ENCODE measurements around the gene CLEC6A. TPM values are rescaled to one million over a fixed set of nuclear protein-coding genes. Genes with fewer than 3 reads are reported as not detected.
A peak's percentile ranks its signal among the peaks of the same experiment; 100 is the strongest.

CLEC6A gene
- total RNA-seq, 1 donor from 2014 or later, result 3.4 TPM

- H3K36me3 ChIP-seq, result no peaks in the 10 kb centered on the region
- no peaks in the 10 kb centered on the region for H3K9me3 ChIP-seq
- ATAC-seq (no peak), DNase-seq (no peak)
- H3K27ac ChIP-seq, result no peak overlapping the region
- H3K4me1 ChIP-seq, result peaks cover 6% of the 10 kb centered on the region
- no peaks in the 10 kb centered on the region for H3K27me3 ChIP-seq (ENCODE audit: low read depth)
- intact Hi-C loops (cut with DNase I), result no loop called here
- H3K4me3 ChIP-seq, result no peak overlapping the region
- TF ChIP-seq CTCF (IDR thresholded peaks at IDR 0.05), result no peak
Measured at GRCh38 chr12:8449355-8449859, 6.4 kb upstream of the CLEC6A start.

- ATAC-seq (no peak), DNase-seq (no peak)
- intact Hi-C loops (cut with DNase I), result no loop called here
- H3K36me3 ChIP-seq, result no peaks in the 10 kb centered on the region
- no peaks in the 10 kb centered on the region for H3K27me3 ChIP-seq (ENCODE audit: low read depth)
- no peak overlapping the region for H3K4me3 ChIP-seq
- TF ChIP-seq CTCF (IDR thresholded peaks at IDR 0.05), result no peak
- H3K27ac ChIP-seq, result no peak overlapping the region
- H3K4me1 ChIP-seq, result peaks cover 6% of the 10 kb centered on the region
- H3K9me3 ChIP-seq, result no peaks in the 10 kb centered on the region
Measured at GRCh38 chr12:8452036-8452435, 3.7 kb upstream of the CLEC6A start.

GRCh38 chr12:8453021-8453513 is 2.7 kb upstream of the CLEC6A start:
- Histone ChIP-seq H3K4me3 (no peak overlapping the region), H3K36me3 (no peaks in the 10 kb centered on the region), H3K9me3 (no peaks in the 10 kb centered on the region), H3K4me1 (peaks cover 6% of the 10 kb centered on the region), H3K27ac (no peak overlapping the region), H3K27me3 (ENCODE audit: low read depth) (no peaks in the 10 kb centered on the region)
- TF ChIP-seq CTCF (IDR thresholded peaks at IDR 0.05), result no peak
- DNase-seq (peak; percentile 51), ATAC-seq (peak; percentile 63 to 68)
- intact Hi-C loops (cut with DNase I), result no loop called here

- Histone ChIP-seq H3K9me3 (no peaks in the 10 kb centered on the region), H3K27me3 (ENCODE audit: low read depth) (no peaks in the 10 kb centered on the region), H3K36me3 (no peaks in the 10 kb centered on the region), H3K4me1 (peaks cover 6% of the 10 kb centered on the region), H3K27ac (no peak overlapping the region), H3K4me3 (no peak overlapping the region)
- ATAC-seq (no peak), DNase-seq (no peak)
- no peak for TF ChIP-seq CTCF (IDR thresholded peaks at IDR 0.05)
- intact Hi-C loops (cut with DNase I), result no loop called here
Measured at GRCh38 chr12:8453796-8454195, 2.0 kb upstream of the CLEC6A start.

GRCh38 chr12:8455271-8455670 is 491 bp upstream of the CLEC6A start:
- H3K27me3 ChIP-seq (ENCODE audit: low read depth), result no peaks in the 10 kb centered on the region
- H3K4me3 ChIP-seq, result no peak overlapping the region
- no peak overlapping the region for H3K27ac ChIP-seq
- H3K4me1 ChIP-seq, result peaks cover 6% of the 10 kb centered on the region
- no peaks in the 10 kb centered on the region for H3K9me3 ChIP-seq
- ATAC-seq (no peak), DNase-seq (no peak)
- no peak for TF ChIP-seq CTCF (IDR thresholded peaks at IDR 0.05)
- intact Hi-C loops (cut with DNase I), result no loop called here
- no peaks in the 10 kb centered on the region for H3K36me3 ChIP-seq
